IMR-90 (cell line): ENCODE results near the gene INO80. TPM values are rescaled to one million over a fixed set of nuclear protein-coding genes. Genes with fewer than 3 reads are reported as not detected.

Source experiments
- ATAC-seq: fragments of 200-7000 bp; cut with Tn5 transposase; 2 replicates; pipeline ENCODE4 v1.9.1; 2020; ENCODE audit warnings: low read depth, mild to moderate bottlenecking, moderate library complexity
- BruUV-seq: library from RNA; stranded (reverse); fragments of 400-500 nt; replicated peaks from 2 replicates; lab custom pipeline; 2021; lab: Mats Ljungman, UMichigan
- CTCF ChIA-PET: fragments of 300-600 bp; formaldehyde crosslinking; extraction: SDS; loops from one replicate; lab custom pipeline; 2021; ENCODE audit warnings: antibody characterized with exemption; lab: Yijun Ruan, JAX
- POLR2A ChIA-PET: fragments of 300-600 bp; sonication (Branson Sonifier 250); formaldehyde crosslinking; loops from one replicate; lab custom pipeline; 2022; ENCODE audit warnings: antibody characterized with exemption; ENCODE audit not compliant: unreplicated experiment; lab: Charles Lee
- DNase-seq: peaks from one replicate; pipeline ENCODE4 v3.0.0; 2013
- H2AFZ ChIP-seq: replicated peaks from 2 replicates; pipeline ENCODE3; 2013; ENCODE audit warnings: low read length, mild to moderate bottlenecking; ENCODE audit not compliant: poor library complexity
- H2AK5ac ChIP-seq: 2 replicates; pipeline ENCODE4 v1.6.1; 2013; ENCODE audit warnings: low read depth, low read length, inconsistent platforms
- H2AK9ac ChIP-seq: replicated peaks from 2 replicates; pipeline ENCODE3; 2013; ENCODE audit warnings: mild to moderate bottlenecking, low read depth, low read length, moderate library complexity; ENCODE audit not compliant: poor library complexity
- H2BK120ac ChIP-seq: 2 replicates; pipeline ENCODE4 v1.6.1; 2013; ENCODE audit warnings: low read depth, low read length, inconsistent platforms
- H2BK15ac ChIP-seq: 3 replicates; pipeline ENCODE4 v1.6.1; 2013; ENCODE audit warnings: low read depth, low read length, inconsistent platforms
- H2BK20ac ChIP-seq: 2 replicates; pipeline ENCODE4 v1.6.1; 2013; ENCODE audit warnings: low read depth, mild to moderate bottlenecking, inconsistent platforms, low read length, moderate library complexity
- H2BK5ac ChIP-seq: 2 replicates; pipeline ENCODE4 v1.6.1; 2013; ENCODE audit warnings: mild to moderate bottlenecking, low read depth, low read length, inconsistent platforms; ENCODE audit not compliant: poor library complexity, severe bottlenecking
- H3K14ac ChIP-seq: replicated peaks from 2 replicates; pipeline ENCODE4 v1.6.1; 2013; ENCODE audit warnings: low read depth, low read length, inconsistent platforms
- H3K18ac ChIP-seq: 2 replicates; pipeline ENCODE4 v1.6.1; 2013; ENCODE audit warnings: low read depth, low read length, control low read depth
- H3K23ac ChIP-seq: 2 replicates; pipeline ENCODE4 v1.6.1; 2013; ENCODE audit warnings: low read depth, low read length, inconsistent platforms
- H3K27ac ChIP-seq: 2 replicates; pipeline ENCODE4 v1.5.1; 2013; ENCODE audit warnings: mild to moderate bottlenecking, control low read depth, low read length; ENCODE audit not compliant: insufficient read depth
- H3K27me3 ChIP-seq: 2 replicates; pipeline ENCODE4 v1.6.1; 2013; ENCODE audit warnings: low read length; ENCODE audit not compliant: control insufficient read depth, insufficient read depth
- H3K36me3 ChIP-seq: 2 replicates; pipeline ENCODE4 v1.6.1; 2013; ENCODE audit warnings: low read length, mixed read lengths; ENCODE audit not compliant: control insufficient read depth, insufficient read depth
- H3K4ac ChIP-seq: 2 replicates; pipeline ENCODE4 v1.6.1; 2013; ENCODE audit warnings: low read depth, low read length, inconsistent platforms
- H3K4me1 ChIP-seq: 2 replicates; pipeline ENCODE4 v1.6.1; 2013; ENCODE audit warnings: low read length, mixed read lengths; ENCODE audit not compliant: control insufficient read depth, insufficient read depth
- H3K4me2 ChIP-seq: 2 replicates; pipeline ENCODE4 v1.6.1; 2013; ENCODE audit warnings: low read depth, mild to moderate bottlenecking, control low read depth, low read length, moderate library complexity
- H3K4me3 ChIP-seq: 2 replicates; pipeline ENCODE4 v1.5.1; 2013; ENCODE audit warnings: low read depth, mild to moderate bottlenecking, control low read depth, low read length, moderate library complexity; ENCODE audit not compliant: insufficient read depth
- H3K56ac ChIP-seq: 2 replicates; pipeline ENCODE4 v1.6.1; 2013; ENCODE audit warnings: low read length, inconsistent platforms; ENCODE audit not compliant: insufficient read depth; ENCODE audit errors: extremely low read depth
- H3K79me1 ChIP-seq, 2 experiments: 2 replicates each; pipeline ENCODE4 v1.6.1; 2013; ENCODE audit warnings: low read length in 2 of 2, inconsistent platforms in 1 of 2, low read depth in 1 of 2
- H3K9ac ChIP-seq: 2 replicates; pipeline ENCODE4 v1.6.1; 2013; ENCODE audit warnings: low read depth, low read length, control low read depth
- H3K9me1 ChIP-seq: 2 replicates; pipeline ENCODE4 v1.6.1; 2013; ENCODE audit warnings: low read length, inconsistent platforms; ENCODE audit not compliant: insufficient read depth
- H3K9me3 ChIP-seq: 2 replicates; pipeline ENCODE4 v1.6.1; 2013; ENCODE audit warnings: low read length; ENCODE audit not compliant: control insufficient read depth, insufficient read depth
- H4K20me1 ChIP-seq: 2 replicates; pipeline ENCODE4 v1.6.1; 2013; ENCODE audit warnings: low read length, inconsistent platforms; ENCODE audit not compliant: insufficient read depth
- H4K5ac ChIP-seq: 2 replicates; pipeline ENCODE4 v1.6.1; 2013; ENCODE audit warnings: mild to moderate bottlenecking, low read depth, low read length, control low read depth
- H4K8ac ChIP-seq, 2 experiments: 2 replicates each; pipeline ENCODE4 v1.6.1; 2013; ENCODE audit warnings: low read depth in 2 of 2, low read length in 2 of 2, control low read depth in 1 of 2, inconsistent platforms in 1 of 2
- H4K91ac ChIP-seq: 2 replicates; pipeline ENCODE4 v1.6.1; 2013; ENCODE audit warnings: low read depth, low read length, inconsistent platforms; ENCODE audit not compliant: insufficient read depth
- BHLHE40 ChIP-seq: fragments of 150-350 bp; IDR thresholded peaks from 2 replicates; pipeline ENCODE4 v1.6.1; 2016; ENCODE audit warnings: mild to moderate bottlenecking, low read depth, low read length
- CEBPB ChIP-seq: IDR thresholded peaks from 2 replicates; pipeline ENCODE4 v1.6.1; 2012; ENCODE audit warnings: low read depth, low read length, improper control_type of control experiment
- CHD1 ChIP-seq: IDR thresholded peaks from 2 replicates; pipeline ENCODE4 v1.6.1; 2012; ENCODE audit warnings: low read depth, low read length, improper control_type of control experiment
- FOS ChIP-seq: fragments of 150-350 bp; IDR thresholded peaks from 2 replicates; pipeline ENCODE4 v1.6.1; 2016; ENCODE audit warnings: low read depth, low read length
- MAZ ChIP-seq: IDR thresholded peaks from 2 replicates; pipeline ENCODE4 v1.6.1; 2012; ENCODE audit warnings: low read depth, mild to moderate bottlenecking, low read length, improper control_type of control experiment, moderate library complexity, borderline replicate concordance
- NFE2L2 ChIP-seq: fragments of 150-350 bp; IDR thresholded peaks from 2 replicates; pipeline ENCODE4 v1.6.1; 2016; ENCODE audit warnings: low read depth, mild to moderate bottlenecking, low read length
- POLR2A ChIP-seq: IDR thresholded peaks from 2 replicates; pipeline ENCODE4 v1.6.1; 2012; ENCODE audit warnings: mild to moderate bottlenecking, low read depth, low read length
- RAD21 ChIP-seq: IDR thresholded peaks from 2 replicates; pipeline ENCODE4 v1.6.1; 2012; ENCODE audit warnings: low read length, improper control_type of control experiment
- RCOR1 ChIP-seq: IDR thresholded peaks from 2 replicates; pipeline ENCODE4 v1.6.1; 2012; ENCODE audit warnings: mild to moderate bottlenecking, low read length, improper control_type of control experiment; ENCODE audit not compliant: insufficient replicate concordance
- RFX5 ChIP-seq: IDR thresholded peaks from 2 replicates; pipeline ENCODE4 v1.8.0; 2012; ENCODE audit warnings: low read depth, mild to moderate bottlenecking, low read length, moderate library complexity
- SMC3 ChIP-seq: fragments of 150-350 bp; IDR thresholded peaks from 2 replicates; pipeline ENCODE4 v1.6.1; 2016; ENCODE audit warnings: low read depth, mild to moderate bottlenecking, antibody characterized with exemption, low read length, moderate library complexity
- WGBS, 2 experiments: methylation state at CpG; one replicate each; pipeline versions ENCODE4 v1.1.5 to v1.1.7; 2013; ENCODE audit warnings: missing lambda C conversion rate in 2 of 2; ENCODE audit not compliant: insufficient read length in 1 of 2; ENCODE audit errors: extremely low coverage in 2 of 2; 5-methylcytosine and 5-hydroxymethylcytosine counted together
- dilution Hi-C: fragments of 300-500 bp; cut with HindIII; formaldehyde crosslinking; loops from one replicate; pipeline ENCODE4 v1.14.3; 2018; ENCODE audit warnings: low sequenced_read_pairs; ENCODE audit not compliant: unreplicated experiment
- in situ Hi-C: fragments of 300-500 bp; cut with MboI; formaldehyde crosslinking; loops from 3 replicates; pipeline ENCODE4 v1.14.3; 2019; ENCODE audit warnings: low sequenced_read_pairs, inconsistent platforms, mixed read lengths
- intact Hi-C: fragments of 100-400 bp; cut with micrococcal nuclease; formaldehyde crosslinking; loops from 2 replicates; pipeline ENCODE4 v1.10.0; 2022
- polyA plus RNA-seq, 3 experiments: library from polyadenylated mRNA; depleted of rRNA; stranded (reverse); fragments of >200 nt; gene quantifications; 2 replicates each; pipeline ENCODE4 v1.2.3, GENCODE V29; 2012; ENCODE audit warnings: low replicate concordance in 1 of 3
- total RNA-seq: library from RNA; depleted of rRNA; stranded (reverse); fragments of >200 nt; gene quantifications from 2 replicates; pipeline ENCODE4 v1.2.3, GENCODE V29; 2012
- TF ChIP-seq, protein P1 (sequence below): fragments of 150-350 bp; IDR thresholded peaks from 2 replicates; pipeline ENCODE4 v1.6.1; 2016; ENCODE audit warnings: low read depth, mild to moderate bottlenecking, low read length, moderate library complexity, borderline replicate concordance
- TF ChIP-seq, protein P2 (sequence below): conservative IDR thresholded peaks from 2 replicates; pipeline ENCODE4 v1.5.1; 2012; ENCODE audit warnings: mild to moderate bottlenecking, low read depth, low read length, improper control_type of control experiment
- TF ChIP-seq, protein P3 (sequence below): fragments of 150-350 bp; IDR thresholded peaks from 2 replicates; pipeline ENCODE4 v1.6.1; 2017; ENCODE audit warnings: mild to moderate bottlenecking, antibody characterized with exemption, low read length, low read depth

INO80 gene
- total and polyA plus RNA-seq, 2 of the 4 experiments (the other 2 are of a cell fraction): 6.0 to 13.3 TPM

DNA sequence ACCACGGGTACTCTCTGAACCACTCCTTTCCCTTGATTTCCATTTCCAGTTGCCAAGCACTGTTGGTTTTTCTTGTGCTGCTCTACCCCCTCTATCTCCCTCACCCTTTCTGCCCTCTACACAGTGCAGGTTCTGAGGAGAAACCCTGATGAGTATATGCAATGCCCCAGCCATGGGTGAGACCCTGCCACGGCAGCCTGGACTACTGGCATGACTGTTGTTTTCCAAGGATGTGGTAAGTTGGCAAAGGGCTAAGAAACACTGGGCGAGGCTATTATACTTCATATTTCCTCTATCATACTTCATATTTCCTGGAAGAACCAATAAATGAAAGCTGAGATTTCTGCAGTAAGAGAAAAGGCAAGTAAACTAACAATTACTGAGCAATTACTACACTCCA is 134.9 kb downstream of the INO80 start:
- in situ Hi-C loops: no loop called here
- no peak overlapping the region for H3K9ac ChIP-seq
- H4K5ac ChIP-seq: peak overlapping the region; percentile 85; the same call in 1 of the 2 replicates
- peak overlapping the region; percentile 88 to 98; a peak in 2 of 4 replicates for H4K8ac ChIP-seq
- peaks cover 64% of the 10 kb centered on the region for H3K36me3 ChIP-seq
- peak overlapping the region; percentile 72 for H4K91ac ChIP-seq
- H3K9me1 ChIP-seq: peaks cover 43% of the 10 kb centered on the region
- intact Hi-C loops: no loop called here
- no TSS peak for BruUV-seq
- H2AK5ac ChIP-seq: peak overlapping the region; percentile 87
- H3K9me3 ChIP-seq: no peaks in the 10 kb centered on the region
- H2AK9ac ChIP-seq: no peak overlapping the region
- WGBS, 2 experiments: no CpG with 5 or more reads among the region's 3 CpGs
- POLR2A ChIA-PET: no interaction called here
- peak overlapping the region; percentile 99 for H2BK120ac ChIP-seq
- H3K18ac ChIP-seq: no peak overlapping the region
- H3K56ac ChIP-seq: no peak overlapping the region
- H4K20me1 ChIP-seq: no peaks in the 10 kb centered on the region; the same call in 1 of the 2 replicates
- no peaks in the 10 kb centered on the region for H3K27me3 ChIP-seq
- H3K4me3 ChIP-seq: no peak overlapping the region
- CTCF ChIA-PET: no interaction called here
- peak overlapping the region; percentile 92 for H3K23ac ChIP-seq
- peak overlapping the region; percentile 99 for H3K4ac ChIP-seq
- no peak overlapping the region for H3K4me2 ChIP-seq
- TF ChIP-seq MAZ (no peak), RCOR1 (no peak), CHD1 (no peak), NFE2L2 (no peak), RAD21 (no peak), POLR2A (no peak), CEBPB (no peak), RFX5 (no peak), FOS (no peak), SMC3 (no peak), BHLHE40 (no peak)
- TF ChIP-seq, protein P1, sequence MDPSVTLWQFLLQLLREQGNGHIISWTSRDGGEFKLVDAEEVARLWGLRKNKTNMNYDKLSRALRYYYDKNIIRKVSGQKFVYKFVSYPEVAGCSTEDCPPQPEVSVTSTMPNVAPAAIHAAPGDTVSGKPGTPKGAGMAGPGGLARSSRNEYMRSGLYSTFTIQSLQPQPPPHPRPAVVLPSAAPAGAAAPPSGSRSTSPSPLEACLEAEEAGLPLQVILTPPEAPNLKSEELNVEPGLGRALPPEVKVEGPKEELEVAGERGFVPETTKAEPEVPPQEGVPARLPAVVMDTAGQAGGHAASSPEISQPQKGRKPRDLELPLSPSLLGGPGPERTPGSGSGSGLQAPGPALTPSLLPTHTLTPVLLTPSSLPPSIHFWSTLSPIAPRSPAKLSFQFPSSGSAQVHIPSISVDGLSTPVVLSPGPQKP: no peak
- TF ChIP-seq, protein P2, sequence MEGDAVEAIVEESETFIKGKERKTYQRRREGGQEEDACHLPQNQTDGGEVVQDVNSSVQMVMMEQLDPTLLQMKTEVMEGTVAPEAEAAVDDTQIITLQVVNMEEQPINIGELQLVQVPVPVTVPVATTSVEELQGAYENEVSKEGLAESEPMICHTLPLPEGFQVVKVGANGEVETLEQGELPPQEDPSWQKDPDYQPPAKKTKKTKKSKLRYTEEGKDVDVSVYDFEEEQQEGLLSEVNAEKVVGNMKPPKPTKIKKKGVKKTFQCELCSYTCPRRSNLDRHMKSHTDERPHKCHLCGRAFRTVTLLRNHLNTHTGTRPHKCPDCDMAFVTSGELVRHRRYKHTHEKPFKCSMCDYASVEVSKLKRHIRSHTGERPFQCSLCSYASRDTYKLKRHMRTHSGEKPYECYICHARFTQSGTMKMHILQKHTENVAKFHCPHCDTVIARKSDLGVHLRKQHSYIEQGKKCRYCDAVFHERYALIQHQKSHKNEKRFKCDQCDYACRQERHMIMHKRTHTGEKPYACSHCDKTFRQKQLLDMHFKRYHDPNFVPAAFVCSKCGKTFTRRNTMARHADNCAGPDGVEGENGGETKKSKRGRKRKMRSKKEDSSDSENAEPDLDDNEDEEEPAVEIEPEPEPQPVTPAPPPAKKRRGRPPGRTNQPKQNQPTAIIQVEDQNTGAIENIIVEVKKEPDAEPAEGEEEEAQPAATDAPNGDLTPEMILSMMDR: no peak
- TF ChIP-seq, protein P3, sequence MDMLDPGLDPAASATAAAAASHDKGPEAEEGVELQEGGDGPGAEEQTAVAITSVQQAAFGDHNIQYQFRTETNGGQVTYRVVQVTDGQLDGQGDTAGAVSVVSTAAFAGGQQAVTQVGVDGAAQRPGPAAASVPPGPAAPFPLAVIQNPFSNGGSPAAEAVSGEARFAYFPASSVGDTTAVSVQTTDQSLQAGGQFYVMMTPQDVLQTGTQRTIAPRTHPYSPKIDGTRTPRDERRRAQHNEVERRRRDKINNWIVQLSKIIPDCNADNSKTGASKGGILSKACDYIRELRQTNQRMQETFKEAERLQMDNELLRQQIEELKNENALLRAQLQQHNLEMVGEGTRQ: no peak
- peak overlapping the region; percentile 90; the same call in 2 of the 3 replicates for H2BK15ac ChIP-seq
- DNase-seq: no peak
- no peak overlapping the region for H2AFZ ChIP-seq
- peak overlapping the region; percentile 6; the same call in 1 of the 2 replicates for H3K27ac ChIP-seq
- peak overlapping the region; percentile 92 for H3K14ac ChIP-seq
- H3K4me1 ChIP-seq: peaks cover 42% of the 10 kb centered on the region
- H2BK20ac ChIP-seq: peak overlapping the region; percentile 99
- peak overlapping the region; percentile 97 for H2BK5ac ChIP-seq
- peaks cover 21 to 82% of the 10 kb centered on the region in 2 experiments for H3K79me1 ChIP-seq
- no peak for ATAC-seq
- dilution Hi-C loops: no loop called here
